PC-3 (cell line): ENCODE measurements around the gene RASAL2. TPM values are rescaled to one million over a fixed set of nuclear protein-coding genes. Genes with fewer than 3 reads are reported as not detected.

Experiments
- ATAC-seq: fragments of 200-7000 bp; cut with Tn5 transposase; 2 replicates; pipeline ENCODE4 v1.9.1; 2020; ENCODE audit warnings: mild to moderate bottlenecking, moderate library complexity
- BruUV-seq: library from RNA; stranded (reverse); fragments of 400-500 nt; replicated peaks from 2 replicates; lab custom pipeline; 2021; lab: Mats Ljungman, UMichigan
- CTCF ChIA-PET: fragments of 300-600 bp; sonication (Branson Sonifier 250); formaldehyde crosslinking; loops from one replicate; lab custom pipeline; 2022; ENCODE audit warnings: antibody characterized with exemption; lab: Charles Lee
- POLR2A ChIA-PET: fragments of 300-600 bp; sonication (Branson Sonifier 250); formaldehyde crosslinking; loops from one replicate; lab custom pipeline; 2022; ENCODE audit warnings: antibody characterized with exemption; ENCODE audit not compliant: unreplicated experiment; lab: Charles Lee
- DNase-seq: peaks from one replicate; pipeline ENCODE4 v3.0.0-alpha.2; 2015
- H2AFZ ChIP-seq: fragments of 300-600 bp; sonication (generic); 2 replicates; pipeline ENCODE4 v1.6.0; 2016; ENCODE audit warnings: antibody characterized with exemption, low read length
- H3F3A ChIP-seq: fragments of 300-600 bp; sonication (generic); one replicate; pipeline ENCODE4 v1.6.0; 2017; ENCODE audit warnings: antibody characterized with exemption, low read length, control low read depth, mild to moderate bottlenecking; ENCODE audit not compliant: unreplicated experiment
- H3K27ac ChIP-seq: fragments of 300-600 bp; sonication (generic); 2 replicates; pipeline ENCODE4 v1.5.1; 2016; ENCODE audit warnings: mild to moderate bottlenecking, low read length
- H3K27me3 ChIP-seq: fragments of 300-600 bp; sonication (generic); 2 replicates; pipeline ENCODE4 v1.6.1; 2016; ENCODE audit warnings: low read length, mixed read lengths
- H3K36me3 ChIP-seq: fragments of 300-600 bp; sonication (generic); 2 replicates; pipeline ENCODE4 v1.6.1; 2016; ENCODE audit warnings: low read depth, mixed run types, low read length, mixed read lengths
- H3K4me1 ChIP-seq: fragments of 300-600 bp; sonication (generic); 2 replicates; pipeline ENCODE4 v1.5.1; 2016; ENCODE audit warnings: low read length; ENCODE audit not compliant: insufficient read depth
- H3K4me2 ChIP-seq: fragments of 300-600 bp; sonication (generic); 2 replicates; pipeline ENCODE4 v1.6.0; 2016; ENCODE audit warnings: low read length
- H3K4me3 ChIP-seq: fragments of 300-600 bp; sonication (generic); 2 replicates; pipeline ENCODE4 v1.5.1; 2016; ENCODE audit warnings: mild to moderate bottlenecking, low read length, mixed read lengths
- H3K79me2 ChIP-seq: fragments of 300-600 bp; sonication (generic); 2 replicates; pipeline ENCODE4 v1.6.1; 2017; ENCODE audit warnings: low read length, mixed read lengths
- H3K9ac ChIP-seq: fragments of 300-600 bp; sonication (generic); 2 replicates; pipeline ENCODE4 v1.6.0; 2016; ENCODE audit warnings: mild to moderate bottlenecking, low read length
- H3K9me2 ChIP-seq: fragments of 300-600 bp; sonication (generic); replicated peaks from 2 replicates; pipeline ENCODE4 v1.6.1; 2016; ENCODE audit warnings: mixed run types, low read length, mixed read lengths
- H3K9me3 ChIP-seq: fragments of 300-600 bp; sonication (generic); 2 replicates; pipeline ENCODE4 v1.6.1; 2016; ENCODE audit warnings: low read length, mixed read lengths
- H4K20me1 ChIP-seq: fragments of 300-600 bp; sonication (generic); 2 replicates; pipeline ENCODE4 v1.6.1; 2016; ENCODE audit warnings: low read length, mixed read lengths
- CTCF ChIP-seq: fragments of 300-600 bp; sonication (generic); conservative IDR thresholded peaks from 2 replicates; pipeline ENCODE4 v1.5.1; 2017; ENCODE audit warnings: antibody characterized with exemption, low read depth, mild to moderate bottlenecking, low read length
- EZH2 ChIP-seq: fragments of 300-600 bp; sonication (generic); IDR thresholded peaks from one replicate; pipeline ENCODE4 v1.6.1; 2017; ENCODE audit warnings: antibody characterized with exemption, mild to moderate bottlenecking, low read length; ENCODE audit not compliant: unreplicated experiment
- EZH2phosphoT487 ChIP-seq: fragments of 300-600 bp; sonication (generic); IDR thresholded peaks from 2 replicates; pipeline ENCODE4 v1.6.1; 2018; ENCODE audit warnings: mild to moderate bottlenecking, antibody characterized with exemption, low read length, borderline replicate concordance
- intact Hi-C: fragments of 100-400 bp; cut with micrococcal nuclease; formaldehyde crosslinking; loops from 2 replicates; pipeline ENCODE4 v1.9.0; 2023
- total RNA-seq: library from RNA; depleted of rRNA; stranded (reverse); fragments of >200 nt; gene quantifications from 2 replicates; pipeline ENCODE4 v1.2.3, GENCODE V29; 2014

RASAL2 gene
- total RNA-seq, 1 experiment from 2014 or later: 7.9 TPM

- BruUV-seq: no TSS peak
- no peak overlapping the region for H3K4me3 ChIP-seq
- no peaks in the 10 kb centered on the region for H3F3A ChIP-seq
- no peaks in the 10 kb centered on the region for H3K27me3 ChIP-seq
- ChIA-PET POLR2A (no interaction called here), CTCF (no interaction called here)
- H2AFZ ChIP-seq: no peak overlapping the region
- intact Hi-C loops: no loop called here
- H3K79me2 ChIP-seq: no peaks in the 10 kb centered on the region
- H3K9me3 ChIP-seq: no peaks in the 10 kb centered on the region
- DNase-seq: no peak
- H4K20me1 ChIP-seq: no peaks in the 10 kb centered on the region
- H3K4me2 ChIP-seq: no peak overlapping the region
- no peak for ATAC-seq
- H3K36me3 ChIP-seq: no peaks in the 10 kb centered on the region
- H3K27ac ChIP-seq: no peak overlapping the region
- no peak overlapping the region for H3K9ac ChIP-seq
- H3K9me2 ChIP-seq: no peaks in the 10 kb centered on the region
- H3K4me1 ChIP-seq: no peaks in the 10 kb centered on the region
- TF ChIP-seq CTCF (no peak), EZH2phosphoT487 (no peak)
Measured at GRCh38 chr1:178484698-178485225, 390.9 kb downstream of the RASAL2 start.

DNA sequence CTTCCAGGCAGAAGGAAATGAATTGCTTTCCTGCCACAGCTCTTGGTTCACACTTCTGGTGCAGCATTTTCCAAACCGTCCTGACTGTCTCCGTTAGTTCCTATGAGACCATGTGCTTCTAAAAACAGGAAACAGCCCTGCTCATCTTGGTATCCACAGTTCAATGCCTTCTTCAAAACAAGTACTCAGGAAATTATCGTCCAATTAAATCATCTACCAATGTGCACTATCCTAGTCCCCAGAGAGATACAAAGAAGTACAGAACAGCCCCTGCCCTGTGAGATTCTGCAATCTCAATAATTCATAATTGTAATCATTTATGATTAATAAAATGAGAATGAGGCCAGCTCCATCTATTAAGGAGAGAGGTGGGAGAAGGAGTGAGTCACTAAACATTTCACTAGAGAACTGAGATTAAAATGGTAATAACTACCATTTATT lies 391.7 kb downstream of the RASAL2 start:
- H3F3A ChIP-seq: no peaks in the 10 kb centered on the region
- DNase-seq (no peak), ATAC-seq (no peak)
- TF ChIP-seq EZH2 (no peak), EZH2phosphoT487 (no peak), CTCF (no peak)
- H3K9me3 ChIP-seq: no peaks in the 10 kb centered on the region
- no peaks in the 10 kb centered on the region for H3K4me1 ChIP-seq
- H3K9me2 ChIP-seq: no peaks in the 10 kb centered on the region
- no peaks in the 10 kb centered on the region for H3K79me2 ChIP-seq
- H3K36me3 ChIP-seq: no peaks in the 10 kb centered on the region
- no peaks in the 10 kb centered on the region for H3K27me3 ChIP-seq
- H3K27ac ChIP-seq: no peak overlapping the region
- POLR2A ChIA-PET: no interaction called here
- no peak overlapping the region for H3K4me3 ChIP-seq
- H4K20me1 ChIP-seq: no peaks in the 10 kb centered on the region
- no peak overlapping the region for H3K4me2 ChIP-seq
- H2AFZ ChIP-seq: no peak overlapping the region
- intact Hi-C loops: no loop called here
- CTCF ChIA-PET: no interaction called here
- no peak overlapping the region for H3K9ac ChIP-seq
- BruUV-seq: TSS peak; percentile 22

DNA sequence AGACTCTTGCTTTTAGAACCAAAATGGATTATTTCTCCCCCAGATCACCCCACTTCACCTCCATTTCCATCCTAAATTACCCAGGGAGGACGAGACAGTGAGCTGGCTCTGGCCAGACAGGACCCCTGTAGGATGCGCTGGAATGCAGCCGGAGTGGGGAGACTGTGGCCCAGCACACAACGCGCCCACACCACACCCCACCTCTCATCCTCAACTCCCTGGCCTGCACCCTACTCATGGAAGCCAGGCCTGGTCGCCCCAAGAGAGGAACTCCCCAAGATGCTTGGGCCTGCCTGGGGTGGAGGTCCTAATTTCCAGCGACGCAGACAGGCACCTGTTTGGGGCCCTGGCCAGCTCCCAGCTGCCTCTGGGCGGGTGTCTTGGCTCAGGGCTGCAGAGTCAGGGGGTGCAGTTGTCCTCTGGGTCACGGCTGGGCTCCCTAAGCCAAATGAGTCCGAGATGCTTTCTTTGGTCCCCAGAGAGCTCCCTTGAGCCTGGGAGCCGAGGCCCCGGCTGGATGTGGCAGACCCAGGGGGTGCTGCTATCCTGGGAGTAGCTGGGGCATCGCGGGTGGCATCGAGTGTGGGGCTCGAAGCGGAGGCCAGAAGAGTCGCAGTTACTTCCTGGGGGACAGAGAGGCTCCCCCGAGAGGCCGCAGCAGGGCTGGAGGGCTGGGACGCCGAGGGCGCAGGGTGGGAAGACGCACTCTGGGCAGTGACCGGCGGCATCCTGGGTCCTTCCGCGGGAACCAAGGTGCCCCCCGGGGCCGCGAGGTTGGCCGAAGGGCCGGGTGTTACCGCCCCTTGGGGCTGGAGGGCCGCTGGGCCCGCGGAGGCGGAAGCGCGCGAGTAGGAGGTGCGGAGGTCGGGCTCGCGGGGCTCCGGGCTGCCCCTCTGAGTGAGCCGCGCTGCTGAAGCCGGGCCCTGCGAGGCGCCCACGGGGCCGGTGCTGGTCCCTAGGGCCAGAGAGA lies 392.5 kb downstream of the RASAL2 start:
- H3K79me2 ChIP-seq: no peaks in the 10 kb centered on the region
- no peaks in the 10 kb centered on the region for H3K9me2 ChIP-seq
- H2AFZ ChIP-seq: no peak overlapping the region
- DNase-seq (no peak), ATAC-seq (no peak)
- no peaks in the 10 kb centered on the region for H3F3A ChIP-seq
- no peak overlapping the region for H3K4me2 ChIP-seq
- H3K4me1 ChIP-seq: no peaks in the 10 kb centered on the region
- ChIA-PET POLR2A (no interaction called here), CTCF (interaction anchor here (0.5 kb wide), 1 partner anchor 16 kb away, joined by 3 read pairs; no protein-coding TSS in a partner anchor)
- H3K9me3 ChIP-seq: no peaks in the 10 kb centered on the region
- H3K4me3 ChIP-seq: no peak overlapping the region
- no peak overlapping the region for H3K9ac ChIP-seq
- no TSS peak for BruUV-seq
- no peaks in the 10 kb centered on the region for H3K36me3 ChIP-seq
- H4K20me1 ChIP-seq: no peaks in the 10 kb centered on the region
- H3K27ac ChIP-seq: no peak overlapping the region
- H3K27me3 ChIP-seq: no peaks in the 10 kb centered on the region
- intact Hi-C loops: no loop called here
- no peak for TF ChIP-seq CTCF
- no peak for TF ChIP-seq EZH2phosphoT487
- TF ChIP-seq EZH2: no peak
